ENCODE results near the gene AP4M1.

Gene AP4M1, protein sequence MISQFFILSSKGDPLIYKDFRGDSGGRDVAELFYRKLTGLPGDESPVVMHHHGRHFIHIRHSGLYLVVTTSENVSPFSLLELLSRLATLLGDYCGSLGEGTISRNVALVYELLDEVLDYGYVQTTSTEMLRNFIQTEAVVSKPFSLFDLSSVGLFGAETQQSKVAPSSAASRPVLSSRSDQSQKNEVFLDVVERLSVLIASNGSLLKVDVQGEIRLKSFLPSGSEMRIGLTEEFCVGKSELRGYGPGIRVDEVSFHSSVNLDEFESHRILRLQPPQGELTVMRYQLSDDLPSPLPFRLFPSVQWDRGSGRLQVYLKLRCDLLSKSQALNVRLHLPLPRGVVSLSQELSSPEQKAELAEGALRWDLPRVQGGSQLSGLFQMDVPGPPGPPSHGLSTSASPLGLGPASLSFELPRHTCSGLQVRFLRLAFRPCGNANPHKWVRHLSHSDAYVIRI

GRCh38 chr7:100101016-100101862 lies at the start of gene AP4M1, which contains the start of gene MCM7:
TSS of gene AP4M1 (plus strand) at chr7:100101643. CDS start at chr7:100101715, 72 bp downstream.
TSS of gene MCM7 (minus strand) at chr7:100101397. CDS start at chr7:100101294, 103 bp downstream.
- Mint-ChIP-seq H3K4me1 (peaks cover 54% of the 10 kb centered on the region), H3K27ac (peak within 1 kb of the TSS; percentile 97 to 100), H3K4me3 (peak within 1 kb of the TSS; percentile 94 to 95), H3K9me3 (no peaks in the 10 kb centered on the region), H3K27me3 (no peaks in the 10 kb centered on the region)
- ATAC-seq (peak; percentile 93), DNase-seq (peak; percentile 97 to 99)

GRCh38 chr7:100053215-100053614 lies 48.2 kb upstream of the AP4M1 start:
- Mint-ChIP-seq H3K27me3 (no peaks in the 10 kb centered on the region), H3K9me3 (no peaks in the 10 kb centered on the region), H3K4me3 (no peak overlapping the region), H3K27ac (no peak overlapping the region), H3K4me1 (peaks cover 26% of the 10 kb centered on the region)
- DNase-seq (peak; percentile 18 to 27), ATAC-seq (peak; percentile 35)

DNA sequence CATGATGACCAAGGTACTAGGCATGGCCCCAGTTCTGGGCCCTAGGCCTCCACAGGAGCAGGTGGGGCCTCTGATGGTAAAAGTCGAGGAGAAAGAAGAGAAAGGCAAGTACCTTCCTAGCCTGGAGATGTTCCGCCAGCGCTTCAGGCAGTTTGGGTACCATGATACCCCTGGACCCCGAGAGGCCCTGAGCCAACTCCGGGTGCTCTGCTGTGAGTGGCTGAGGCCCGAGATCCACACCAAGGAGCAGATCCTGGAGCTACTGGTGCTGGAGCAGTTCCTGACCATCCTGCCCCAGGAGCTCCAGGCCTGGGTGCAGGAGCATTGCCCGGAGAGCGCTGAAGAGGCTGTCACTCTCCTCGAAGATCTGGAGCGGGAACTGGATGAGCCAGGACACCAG lies 44.4 kb upstream of the AP4M1 start:
- DNase-seq, result no peak

DNA sequence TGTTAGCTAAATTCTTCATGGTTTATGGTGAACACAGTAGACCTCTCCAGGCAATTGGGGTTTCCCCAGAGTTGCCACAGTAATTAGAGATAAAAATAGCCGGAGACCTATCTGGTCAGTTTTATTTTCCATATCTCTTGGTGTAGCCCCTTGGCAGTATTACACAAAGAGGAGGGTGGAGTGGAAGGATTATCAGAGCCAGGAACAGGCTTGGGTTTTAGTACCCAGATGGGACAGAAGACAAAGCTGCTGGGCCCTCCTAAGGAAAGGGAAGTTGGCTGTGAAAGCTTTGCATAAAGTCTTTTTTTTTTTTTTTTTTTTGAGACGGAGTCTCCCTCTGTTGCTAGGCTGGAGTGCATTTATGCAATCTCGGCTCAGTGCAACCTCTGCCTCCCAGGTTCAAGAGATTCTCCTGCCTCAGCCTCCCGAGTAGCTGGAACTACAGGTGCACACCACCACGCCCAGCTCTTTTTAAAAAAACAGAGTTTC lies 42.1 kb upstream of the AP4M1 start:
- Mint-ChIP-seq H3K27ac (no peak overlapping the region), H3K4me1 (peaks cover 6% of the 10 kb centered on the region)

More for the DNA sequence above, 44.4 kb upstream of the AP4M1 start:
- Mint-ChIP-seq H3K4me1 (peaks cover 6% of the 10 kb centered on the region), H3K27me3 (no peaks in the 10 kb centered on the region), H3K4me3 (no peak overlapping the region), H3K9me3 (no peaks in the 10 kb centered on the region), H3K27ac (no peak overlapping the region)
- ATAC-seq, result no peak

GRCh38 chr7:100061518-100062193 lies 39.8 kb upstream of the AP4M1 start:
- H3K9me3 Mint-ChIP-seq, result no peaks in the 10 kb centered on the region
- no peak overlapping the region for H3K4me3 Mint-ChIP-seq
- H3K27ac Mint-ChIP-seq, result peak overlapping the region; percentile 48 to 56
- DNase-seq, result no peak
- H3K4me1 Mint-ChIP-seq, result peaks cover 6% of the 10 kb centered on the region
- H3K27me3 Mint-ChIP-seq, result no peaks in the 10 kb centered on the region
- ATAC-seq, result no peak

More for the DNA sequence above, 42.1 kb upstream of the AP4M1 start:
- Mint-ChIP-seq H3K27me3 (no peaks in the 10 kb centered on the region), H3K4me3 (no peak overlapping the region), H3K9me3 (no peaks in the 10 kb centered on the region)
- ATAC-seq (no peak), DNase-seq (no peak)

GRCh38 chr7:100063376-100063775 lies 38.1 kb upstream of the AP4M1 start:
- no peak for DNase-seq
- no peaks in the 10 kb centered on the region for H3K4me1 Mint-ChIP-seq
- ATAC-seq, result no peak
- H3K9me3 Mint-ChIP-seq, result no peaks in the 10 kb centered on the region
- H3K27ac Mint-ChIP-seq, result no peak overlapping the region
- no peak overlapping the region for H3K4me3 Mint-ChIP-seq
- no peaks in the 10 kb centered on the region for H3K27me3 Mint-ChIP-seq

GRCh38 chr7:100064162-100064561 lies 37.3 kb upstream of the AP4M1 start:
- H3K27me3 Mint-ChIP-seq, result no peaks in the 10 kb centered on the region
- no peak for ATAC-seq
- H3K4me3 Mint-ChIP-seq, result no peak overlapping the region
- H3K4me1 Mint-ChIP-seq, result no peaks in the 10 kb centered on the region
- no peak overlapping the region for H3K27ac Mint-ChIP-seq
- no peaks in the 10 kb centered on the region for H3K9me3 Mint-ChIP-seq
- DNase-seq, result no peak

DNA sequence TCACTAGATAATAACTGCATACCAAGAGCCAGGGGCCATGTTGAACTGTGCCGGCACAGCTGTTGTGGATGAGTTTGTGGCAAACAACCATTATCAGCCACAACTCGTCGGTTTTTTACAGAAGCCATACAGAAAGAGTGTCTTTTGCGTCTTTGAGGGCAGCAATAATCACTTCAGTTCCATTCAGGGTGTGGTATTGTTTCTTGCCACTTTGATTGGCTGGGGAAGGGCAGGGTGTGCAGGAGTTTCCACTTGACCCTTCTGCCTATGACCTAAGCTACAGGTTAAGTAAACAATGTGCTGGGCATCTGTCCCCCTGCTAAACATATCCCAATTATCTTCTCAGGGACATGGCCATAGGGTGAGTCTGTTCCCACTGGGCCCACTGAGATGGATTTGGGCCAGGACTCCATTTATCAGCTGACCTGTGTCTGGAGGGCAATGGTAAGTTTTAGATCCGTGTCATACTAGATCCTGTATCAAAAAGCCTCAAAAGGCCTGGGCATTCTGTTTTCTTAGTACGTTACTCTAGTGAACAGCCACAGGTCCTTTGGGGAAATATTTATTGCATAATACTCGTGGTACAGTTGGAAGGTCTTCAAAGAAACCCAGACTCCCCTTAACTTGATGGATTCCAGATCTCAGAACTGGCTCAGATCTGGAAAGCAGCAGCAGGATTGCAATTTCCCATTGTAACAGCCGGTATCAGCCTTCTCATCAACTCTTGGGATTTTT lies 35.8 kb upstream of the AP4M1 start:
- Mint-ChIP-seq H3K4me1 (no peaks in the 10 kb centered on the region), H3K27ac (no peak overlapping the region), H3K4me3 (no peak overlapping the region), H3K9me3 (peaks cover 0 to 9% of the 10 kb centered on the region in 2 donors), H3K27me3 (no peaks in the 10 kb centered on the region)
- DNase-seq (no peak), ATAC-seq (no peak)

DNA sequence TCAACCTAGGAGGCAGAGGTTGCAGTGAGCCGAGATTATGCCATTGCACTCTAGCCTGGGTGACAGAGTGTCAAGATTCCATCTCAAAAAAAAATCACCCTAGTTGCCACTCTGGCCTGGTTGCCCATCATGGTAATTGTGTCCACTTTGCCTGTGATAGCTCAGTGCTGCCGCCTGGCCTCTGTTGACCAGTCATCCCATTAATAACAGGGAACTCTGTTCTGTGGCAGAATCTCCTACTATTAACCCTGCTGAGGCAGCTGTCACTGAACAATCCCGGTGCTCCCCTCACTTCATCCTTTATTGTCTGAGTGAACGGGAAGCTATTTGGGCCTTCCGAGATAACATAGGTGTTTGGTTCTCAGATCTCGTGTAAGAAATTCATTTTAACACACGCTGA lies 34.5 kb upstream of the AP4M1 start:
- H3K9me3 Mint-ChIP-seq, result peaks cover 10 to 22% of the 10 kb centered on the region in 2 donors
- DNase-seq (no peak), ATAC-seq (no peak)
- H3K4me1 Mint-ChIP-seq, result no peaks in the 10 kb centered on the region
- no peak overlapping the region for H3K27ac Mint-ChIP-seq
- no peak overlapping the region for H3K4me3 Mint-ChIP-seq
- H3K27me3 Mint-ChIP-seq, result no peaks in the 10 kb centered on the region

DNA sequence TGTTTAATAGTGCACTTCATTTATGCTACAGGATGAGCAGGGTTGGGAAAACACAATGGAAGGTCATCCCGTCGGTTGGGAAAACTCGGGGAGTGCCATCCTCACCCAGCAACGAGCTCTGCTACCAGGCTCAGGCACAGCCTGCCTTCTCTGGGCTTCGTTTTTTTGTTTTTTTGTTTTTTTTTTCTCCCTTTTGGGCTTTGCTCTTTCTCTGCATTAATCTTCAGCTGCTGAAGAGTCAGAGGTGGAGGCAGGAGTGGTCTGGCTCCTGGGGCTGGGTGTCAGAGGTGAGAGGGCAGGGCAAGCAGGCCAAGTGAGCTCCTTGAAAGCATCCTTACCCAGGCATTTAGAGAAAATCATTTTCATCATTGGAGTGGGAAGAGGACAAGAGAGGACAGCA lies 31.5 kb upstream of the AP4M1 start:
- no peak overlapping the region for H3K4me3 Mint-ChIP-seq
- no peak for DNase-seq
- H3K27me3 Mint-ChIP-seq, result no peaks in the 10 kb centered on the region
- no peaks in the 10 kb centered on the region for H3K4me1 Mint-ChIP-seq
- H3K9me3 Mint-ChIP-seq, result peaks cover 27 to 33% of the 10 kb centered on the region in 2 donors
- no peak for ATAC-seq
- no peak overlapping the region for H3K27ac Mint-ChIP-seq

GRCh38 chr7:100071018-100071723 lies 30.3 kb upstream of the AP4M1 start:
- ATAC-seq (no peak), DNase-seq (no peak)
- Mint-ChIP-seq H3K4me1 (no peaks in the 10 kb centered on the region), H3K9me3 (peaks cover 27 to 33% of the 10 kb centered on the region in 2 donors), H3K4me3 (no peak overlapping the region), H3K27ac (no peak overlapping the region), H3K27me3 (no peaks in the 10 kb centered on the region)

DNA sequence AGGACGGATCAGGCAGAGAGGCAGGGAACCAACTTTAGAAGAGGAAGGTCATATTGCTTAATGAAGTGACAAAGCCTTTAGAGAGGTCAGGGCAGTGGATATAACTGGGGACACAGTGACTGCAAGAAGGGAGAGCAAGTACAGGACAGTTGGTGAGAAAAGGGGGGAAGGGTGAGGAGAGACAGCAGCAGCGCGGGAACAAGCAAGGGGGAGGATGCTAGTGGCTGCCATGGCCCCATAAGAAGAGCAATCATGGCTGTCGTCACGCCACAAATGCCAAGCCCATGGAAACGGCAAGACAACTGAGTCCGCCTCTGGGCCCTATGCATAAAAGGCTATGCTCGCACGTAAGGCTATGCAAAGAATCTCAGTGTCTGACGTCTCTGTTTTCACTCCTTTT lies 29.0 kb upstream of the AP4M1 start:
- peaks cover 27 to 33% of the 10 kb centered on the region in 2 donors for H3K9me3 Mint-ChIP-seq
- H3K27ac Mint-ChIP-seq, result no peak overlapping the region
- no peak overlapping the region for H3K4me3 Mint-ChIP-seq
- no peak for DNase-seq
- ATAC-seq, result no peak
- no peaks in the 10 kb centered on the region for H3K4me1 Mint-ChIP-seq
- no peaks in the 10 kb centered on the region for H3K27me3 Mint-ChIP-seq

DNA sequence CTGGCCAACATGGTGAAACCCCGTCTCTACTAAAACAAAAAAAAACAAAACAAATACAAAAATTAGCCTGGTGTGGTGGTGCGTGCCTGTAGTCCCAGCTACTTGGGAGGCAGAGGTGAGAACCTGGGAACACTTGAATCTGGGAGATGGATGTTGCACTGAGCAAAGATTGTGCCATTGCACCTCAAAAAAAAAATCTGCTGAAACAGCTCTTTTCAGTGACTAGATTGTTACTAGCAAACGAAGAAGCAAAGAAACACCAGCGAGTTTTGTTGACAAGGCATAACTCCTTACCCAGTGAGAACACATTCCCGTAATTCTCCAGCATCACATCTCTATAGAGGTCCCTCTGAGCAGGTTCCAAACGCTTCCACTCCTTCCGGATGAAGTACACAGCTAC lies 26.6 kb upstream of the AP4M1 start:
- H3K4me1 Mint-ChIP-seq, result peaks cover 11% of the 10 kb centered on the region
- DNase-seq, result no peak
- peaks cover 27 to 32% of the 10 kb centered on the region in 2 donors for H3K9me3 Mint-ChIP-seq
- no peak overlapping the region for H3K27ac Mint-ChIP-seq
- no peak overlapping the region for H3K4me3 Mint-ChIP-seq
- no peak for ATAC-seq
- H3K27me3 Mint-ChIP-seq, result no peaks in the 10 kb centered on the region

- H3K27ac Mint-ChIP-seq, result no peak overlapping the region
- ATAC-seq, result no peak
- no peaks in the 10 kb centered on the region for H3K27me3 Mint-ChIP-seq
- peaks cover 17% of the 10 kb centered on the region for H3K4me1 Mint-ChIP-seq
- DNase-seq, result no peak
- H3K9me3 Mint-ChIP-seq, result peaks cover 27% of the 10 kb centered on the region in 2 donors
- no peak overlapping the region for H3K4me3 Mint-ChIP-seq
These were observed 26.0 kb upstream of the AP4M1 start for GRCh38 chr7:100075418-100075817.

Measured in stimulated activated naive CD8-positive, alpha-beta T cell treated with anti-CD3 and anti-CD28 coated beads, Interleukin-15, amount 100 ng/mL, for 72 hours (primary cell).